Measurements from ENCODE around the gene OSBPL5. TPM values are rescaled to one million over a fixed set of nuclear protein-coding genes. Genes with fewer than 3 reads are reported as not detected.

Gene OSBPL5
- total RNA-seq, 1 donor from 2014 or later: 6.2 TPM

DNA sequence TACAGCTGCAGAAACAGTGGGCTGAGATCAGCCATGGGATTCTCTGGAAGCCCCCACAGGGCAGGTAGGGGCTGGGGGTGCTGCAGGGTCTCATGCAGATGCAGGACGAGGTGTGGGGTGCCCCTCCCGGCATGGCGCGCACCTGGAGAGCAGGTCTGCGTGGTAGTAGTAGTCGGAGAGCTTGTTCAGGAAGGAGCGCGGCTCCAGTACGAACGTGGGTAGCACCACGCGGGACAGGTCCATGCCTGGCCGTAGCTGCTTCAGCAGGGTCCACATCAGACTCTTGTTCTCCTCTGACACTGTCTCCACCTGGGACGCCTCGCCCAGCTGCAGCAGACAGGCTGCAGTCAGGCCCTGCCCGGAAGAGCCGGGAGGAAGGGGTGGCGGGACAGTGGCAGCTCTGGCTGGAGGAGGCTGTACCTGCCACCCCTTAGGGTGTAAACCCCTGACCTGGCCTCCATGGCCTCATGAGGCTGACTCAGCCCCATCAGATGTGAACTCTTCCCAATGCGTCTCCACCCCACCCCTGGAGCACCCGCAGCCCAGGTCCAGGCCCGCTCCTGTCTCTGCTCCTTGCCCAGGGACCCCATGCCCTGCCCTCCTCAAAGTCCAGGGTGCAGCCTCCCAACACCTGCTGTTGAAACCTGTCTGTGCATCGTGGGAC is 60.9 kb downstream of the OSBPL5 start:
- no peaks in the 10 kb centered on the region for H4K20me1 ChIP-seq (ENCODE audit: low read depth)
- H3K27me3 ChIP-seq: no peaks in the 10 kb centered on the region
- peaks cover 3% of the 10 kb centered on the region for H3K4me1 Mint-ChIP-seq
- no peak overlapping the region for H3K4me2 ChIP-seq
- no peak for DNase-seq (ENCODE audit: low spot score)
- no peak overlapping the region for H3K4me3 Mint-ChIP-seq
- no peak overlapping the region for H3K27ac ChIP-seq
- H3K27me3 Mint-ChIP-seq (ENCODE audit: insufficient read depth, low read depth): peaks cover 2% of the 10 kb centered on the region
- H3K79me2 ChIP-seq (ENCODE audit: low read depth): no peaks in the 10 kb centered on the region
- H2AFZ ChIP-seq (replicated peaks): no peak overlapping the region
- peaks cover 6% of the 10 kb centered on the region for H3K36me3 Mint-ChIP-seq
- no peak overlapping the region for H3K9ac ChIP-seq
- no peak overlapping the region for H3K27ac Mint-ChIP-seq
- H3F3A ChIP-seq (ENCODE audit: low read depth): no peaks in the 10 kb centered on the region
- no peaks in the 10 kb centered on the region for H3K36me3 ChIP-seq
- no peaks in the 10 kb centered on the region for H3K4me1 ChIP-seq
- no peak for TF ChIP-seq CTCF (IDR thresholded peaks at IDR 0.05)
- no peak for TF ChIP-seq EZH2 (IDR thresholded peaks at IDR 0.05)
- no peak for TF ChIP-seq EZH2phosphoT487 (IDR thresholded peaks at IDR 0.05)
- no peaks in the 10 kb centered on the region for H3K9me3 ChIP-seq (ENCODE audit: low read depth)
- no peaks in the 10 kb centered on the region for H3K9me3 Mint-ChIP-seq
- no peak overlapping the region for H3K4me3 ChIP-seq

- Histone ChIP-seq H3K36me3 (no peaks in the 10 kb centered on the region), H3K27ac (no peak overlapping the region), H3K27me3 (no peaks in the 10 kb centered on the region), H3K9ac (no peak overlapping the region), H3K4me3 (no peak overlapping the region), H4K20me1 (ENCODE audit: low read depth) (no peaks in the 10 kb centered on the region), H3K4me1 (no peaks in the 10 kb centered on the region), H3F3A (ENCODE audit: low read depth) (no peaks in the 10 kb centered on the region), H3K79me2 (ENCODE audit: low read depth) (no peaks in the 10 kb centered on the region), H2AFZ (replicated peaks) (no peak overlapping the region), H3K4me2 (no peak overlapping the region), H3K9me3 (ENCODE audit: low read depth) (no peaks in the 10 kb centered on the region)
- Mint-ChIP-seq H3K4me1 (peaks cover 3% of the 10 kb centered on the region), H3K9me3 (no peaks in the 10 kb centered on the region), H3K4me3 (no peak overlapping the region), H3K27me3 (ENCODE audit: insufficient read depth, low read depth) (peaks cover 2% of the 10 kb centered on the region), H3K27ac (no peak overlapping the region), H3K36me3 (peaks cover 10% of the 10 kb centered on the region)
- DNase-seq (ENCODE audit: low spot score): no peak
- TF ChIP-seq CTCF (IDR thresholded peaks at IDR 0.05): no peak
- no peak for TF ChIP-seq EZH2phosphoT487 (IDR thresholded peaks at IDR 0.05)
- no peak for TF ChIP-seq EZH2 (IDR thresholded peaks at IDR 0.05)
These were observed 62.0 kb downstream of the OSBPL5 start for GRCh38 chr11:3103076-3103475.

DNA sequence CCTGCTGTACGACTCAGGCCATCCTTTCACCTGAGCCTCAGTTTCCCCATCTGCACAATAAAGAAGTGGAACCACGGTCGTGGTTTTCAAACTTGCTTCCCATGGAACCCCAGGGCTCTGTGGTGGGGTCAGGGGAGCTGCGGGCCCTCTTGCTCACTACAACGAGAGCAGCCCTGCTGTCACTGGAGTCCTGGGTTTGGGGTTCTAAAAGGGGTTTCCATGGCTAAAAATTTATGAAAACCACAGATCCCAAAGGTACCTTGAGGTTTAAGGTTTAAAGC is 62.5 kb downstream of the OSBPL5 start:
- peaks cover 12% of the 10 kb centered on the region for H3K36me3 Mint-ChIP-seq

More for the DNA sequence above, 62.5 kb downstream of the OSBPL5 start:
- Mint-ChIP-seq H3K27ac (no peak overlapping the region), H3K4me3 (no peak overlapping the region), H3K9me3 (no peaks in the 10 kb centered on the region), H3K4me1 (peaks cover 3% of the 10 kb centered on the region), H3K27me3 (ENCODE audit: insufficient read depth, low read depth) (peaks cover 2% of the 10 kb centered on the region)
- no peaks in the 10 kb centered on the region for H3F3A ChIP-seq (ENCODE audit: low read depth)
- no peak overlapping the region for H3K4me3 ChIP-seq
- no peak overlapping the region for H2AFZ ChIP-seq (replicated peaks)
- no peak overlapping the region for H3K9ac ChIP-seq
- no peaks in the 10 kb centered on the region for H3K9me3 ChIP-seq (ENCODE audit: low read depth)
- TF ChIP-seq EZH2phosphoT487 (IDR thresholded peaks at IDR 0.05) (no peak), CTCF (IDR thresholded peaks at IDR 0.05) (no peak), EZH2 (IDR thresholded peaks at IDR 0.05) (no peak)
- no peak for DNase-seq (ENCODE audit: low spot score)
- no peaks in the 10 kb centered on the region for H4K20me1 ChIP-seq (ENCODE audit: low read depth)
- no peaks in the 10 kb centered on the region for H3K36me3 ChIP-seq
- no peak overlapping the region for H3K4me2 ChIP-seq
- no peaks in the 10 kb centered on the region for H3K79me2 ChIP-seq (ENCODE audit: low read depth)
- no peak overlapping the region for H3K27ac ChIP-seq
- no peaks in the 10 kb centered on the region for H3K4me1 ChIP-seq
- no peaks in the 10 kb centered on the region for H3K27me3 ChIP-seq
